GM12864 (cell line): ENCODE measurements around the gene DYNC1I1.

ENCODE experiments used
- DNase-seq: peaks from one replicate; pipeline ENCODE4 v3.0.0-alpha.2; 2011; ENCODE audit warnings: low read depth
- H3K4me3 ChIP-seq: 2 replicates; pipeline ENCODE4 v1.5.1; 2011; ENCODE audit warnings: mild to moderate bottlenecking, low read depth, low read length, control low read depth
- TF ChIP-seq, protein P1 (sequence below): IDR thresholded peaks from 2 replicates; pipeline ENCODE4 v1.5.1; 2011; ENCODE audit warnings: low read depth, mild to moderate bottlenecking, moderate library complexity, low read length, control low read depth, inconsistent platforms; ENCODE audit errors: missing control alignments

The DYNC1I1 gene

GRCh38 chr7:95820778-95821177, 48.4 kb downstream of the DYNC1I1 start:
- DNase-seq: no peak
- TF ChIP-seq, protein P1, sequence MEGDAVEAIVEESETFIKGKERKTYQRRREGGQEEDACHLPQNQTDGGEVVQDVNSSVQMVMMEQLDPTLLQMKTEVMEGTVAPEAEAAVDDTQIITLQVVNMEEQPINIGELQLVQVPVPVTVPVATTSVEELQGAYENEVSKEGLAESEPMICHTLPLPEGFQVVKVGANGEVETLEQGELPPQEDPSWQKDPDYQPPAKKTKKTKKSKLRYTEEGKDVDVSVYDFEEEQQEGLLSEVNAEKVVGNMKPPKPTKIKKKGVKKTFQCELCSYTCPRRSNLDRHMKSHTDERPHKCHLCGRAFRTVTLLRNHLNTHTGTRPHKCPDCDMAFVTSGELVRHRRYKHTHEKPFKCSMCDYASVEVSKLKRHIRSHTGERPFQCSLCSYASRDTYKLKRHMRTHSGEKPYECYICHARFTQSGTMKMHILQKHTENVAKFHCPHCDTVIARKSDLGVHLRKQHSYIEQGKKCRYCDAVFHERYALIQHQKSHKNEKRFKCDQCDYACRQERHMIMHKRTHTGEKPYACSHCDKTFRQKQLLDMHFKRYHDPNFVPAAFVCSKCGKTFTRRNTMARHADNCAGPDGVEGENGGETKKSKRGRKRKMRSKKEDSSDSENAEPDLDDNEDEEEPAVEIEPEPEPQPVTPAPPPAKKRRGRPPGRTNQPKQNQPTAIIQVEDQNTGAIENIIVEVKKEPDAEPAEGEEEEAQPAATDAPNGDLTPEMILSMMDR: no peak
- H3K4me3 ChIP-seq: no peak overlapping the region

GRCh38 chr7:95822717-95823116, 50.4 kb downstream of the DYNC1I1 start:
- TF ChIP-seq, protein P1: no peak
- H3K4me3 ChIP-seq: no peak overlapping the region
- DNase-seq: no peak

- no peak overlapping the region for H3K4me3 ChIP-seq
- TF ChIP-seq, protein P1: no peak
- no peak for DNase-seq
Measured at GRCh38 chr7:95824616-95825015, 52.3 kb downstream of the DYNC1I1 start.

GRCh38 chr7:95828824-95829790, 56.8 kb downstream of the DYNC1I1 start:
- DNase-seq: no peak
- no peak overlapping the region for H3K4me3 ChIP-seq
- TF ChIP-seq, protein P1: no peak

GRCh38 chr7:95840953-95841950, 68.9 kb downstream of the DYNC1I1 start:
- TF ChIP-seq, protein P1: peak; percentile 66
- H3K4me3 ChIP-seq: no peak overlapping the region
- DNase-seq: peak; percentile 4

- H3K4me3 ChIP-seq: no peak overlapping the region
- no peak for DNase-seq
- TF ChIP-seq, protein P1: no peak
Measured at GRCh38 chr7:95843286-95843685, 70.9 kb downstream of the DYNC1I1 start.
